Colon (tissue), 2 donors: Measurements from ENCODE around the gene KCNK1.

Experiments used
- FAIRE-seq: peaks from 2 replicates; lab custom pipeline; 2012; peaks lifted over from hg19 to GRCh38; lab: Jason Lieb, UNC
- donor health status: control.
- donor health status: control.

KCNK1 gene

DNA sequence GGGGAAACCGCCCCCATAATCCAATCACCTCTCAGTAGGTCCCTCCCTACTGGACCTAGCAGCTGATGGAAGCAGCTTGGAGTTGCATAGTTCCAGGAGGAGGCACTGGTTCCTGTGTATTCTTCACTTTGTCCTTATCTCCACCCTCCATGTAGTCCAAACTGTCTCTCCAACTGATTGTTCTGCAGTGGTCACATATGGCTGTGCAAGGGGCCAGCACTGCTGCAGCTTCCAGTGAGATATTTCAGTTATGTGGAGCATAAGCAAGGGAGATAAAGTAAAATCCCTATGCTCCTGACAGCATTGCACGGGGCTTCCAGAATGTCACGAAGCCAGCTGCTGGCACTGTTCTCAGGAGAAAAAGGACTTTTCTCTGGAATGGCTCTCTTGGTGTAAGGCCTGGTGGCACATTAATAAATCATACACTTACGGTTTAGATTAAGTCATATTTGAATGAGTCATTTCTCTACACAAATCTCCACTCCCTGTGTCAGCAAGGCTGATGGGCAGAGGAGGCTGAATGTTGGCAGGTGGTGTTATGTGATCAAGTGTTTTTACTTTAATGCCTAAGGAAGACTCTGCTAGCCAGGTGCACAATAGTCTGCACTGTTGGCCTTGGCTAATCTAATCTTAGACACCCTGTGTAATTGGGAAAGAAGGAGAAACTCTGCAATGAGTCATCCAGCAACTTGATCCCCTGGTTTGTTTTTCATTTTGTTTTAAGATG is 93.4 kb downstream of the KCNK1 start:
- FAIRE-seq, result no peak

DNA sequence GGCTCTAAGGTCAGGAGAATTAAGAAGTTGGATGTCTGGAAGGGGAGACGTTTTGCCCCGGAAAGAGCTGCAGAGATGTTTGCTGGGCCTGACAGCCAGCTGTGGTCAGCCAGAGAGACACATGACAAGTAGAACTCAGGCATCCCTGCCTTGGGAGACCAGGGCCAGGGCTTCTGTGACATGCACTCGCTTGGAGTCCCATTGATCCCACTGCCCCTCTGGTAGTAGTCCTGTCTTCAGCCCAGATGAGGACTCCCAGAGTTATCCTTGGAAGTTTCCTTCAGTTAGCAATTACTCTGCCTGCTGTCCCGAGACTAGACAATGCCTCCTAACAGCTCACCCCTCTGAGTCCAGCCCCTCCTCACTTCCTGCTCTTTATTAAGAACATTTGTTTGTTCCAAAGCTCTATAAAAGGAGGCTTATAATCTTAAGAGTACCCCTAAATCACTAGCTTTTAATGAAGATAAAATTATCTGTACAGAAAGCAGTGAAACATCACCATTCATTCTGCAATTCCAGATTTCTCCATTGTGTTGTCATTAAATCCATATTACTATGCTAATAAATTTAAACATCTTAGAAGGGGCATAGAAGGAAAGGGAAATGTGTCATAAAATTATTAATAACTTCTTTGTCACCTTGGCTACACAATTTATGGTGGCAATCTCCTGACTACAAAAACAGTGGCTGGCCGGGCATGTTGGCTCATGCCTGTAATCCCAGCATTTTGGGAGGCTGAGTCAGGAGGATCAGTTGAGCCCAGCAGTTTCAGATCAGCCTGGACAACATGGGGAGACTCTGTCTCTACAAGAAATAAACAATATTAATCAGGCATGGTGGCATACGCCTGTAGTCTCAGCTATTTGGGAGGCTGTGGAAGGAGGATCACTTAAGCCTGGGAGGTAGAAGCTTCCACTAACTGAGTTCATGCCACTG is 94.2 kb downstream of the KCNK1 start:
- FAIRE-seq, result no peak

DNA sequence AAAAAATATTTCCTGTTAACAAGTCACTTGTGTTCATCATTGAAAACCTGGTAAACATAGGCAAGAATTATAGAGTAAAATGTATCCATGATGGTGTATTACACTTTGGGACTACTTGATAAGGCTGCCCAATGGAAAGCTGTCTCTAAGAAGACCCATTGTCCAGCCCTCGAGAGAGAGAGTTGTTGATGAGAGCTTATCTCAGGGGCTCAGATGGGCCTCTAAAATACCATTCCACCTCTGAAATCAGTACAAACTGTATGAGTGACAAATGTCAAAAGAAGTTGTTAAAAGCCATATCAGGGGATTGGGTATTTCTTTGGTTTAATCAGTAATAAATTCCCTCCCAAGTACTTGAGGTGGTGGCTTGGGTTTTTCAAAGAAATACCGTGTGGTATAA is 96.1 kb downstream of the KCNK1 start:
- FAIRE-seq, result no peak

- FAIRE-seq, result no peak
Measured at GRCh38 chr1:233710507-233710906, 96.6 kb downstream of the KCNK1 start.

GRCh38 chr1:233714631-233715217 is 100.8 kb downstream of the KCNK1 start:
- FAIRE-seq, result no peak

- FAIRE-seq, result no peak
Measured at GRCh38 chr1:233718057-233718456, 104.2 kb downstream of the KCNK1 start.

GRCh38 chr1:233719655-233720341 is 105.9 kb downstream of the KCNK1 start:
- no peak for FAIRE-seq

- FAIRE-seq, result no peak
Measured at GRCh38 chr1:233721004-233721595, 107.2 kb downstream of the KCNK1 start.
